Measurements from ENCODE around the gene AKAP6.

Gene AKAP6

DNA sequence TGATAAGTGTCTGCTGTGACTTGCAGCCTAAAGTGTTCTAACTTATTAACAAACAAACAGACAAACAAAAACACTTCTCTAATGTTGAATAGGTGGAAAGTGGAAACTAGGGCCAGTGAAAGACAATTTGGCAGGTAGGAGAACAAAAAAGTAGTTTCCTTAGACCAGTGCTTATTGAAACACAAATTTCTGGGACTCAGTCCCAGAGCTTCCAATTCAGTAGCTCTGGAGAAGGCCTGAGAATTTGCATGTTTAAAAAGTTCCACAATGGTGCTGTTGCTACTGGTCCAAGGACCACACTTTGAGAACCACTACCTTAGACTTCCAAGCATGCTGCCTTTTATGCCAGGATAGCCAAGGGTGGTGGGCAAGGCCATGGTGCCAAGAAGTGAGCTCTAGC lies 67.8 kb downstream of the AKAP6 start:
- TF ChIP-seq, protein P1, sequence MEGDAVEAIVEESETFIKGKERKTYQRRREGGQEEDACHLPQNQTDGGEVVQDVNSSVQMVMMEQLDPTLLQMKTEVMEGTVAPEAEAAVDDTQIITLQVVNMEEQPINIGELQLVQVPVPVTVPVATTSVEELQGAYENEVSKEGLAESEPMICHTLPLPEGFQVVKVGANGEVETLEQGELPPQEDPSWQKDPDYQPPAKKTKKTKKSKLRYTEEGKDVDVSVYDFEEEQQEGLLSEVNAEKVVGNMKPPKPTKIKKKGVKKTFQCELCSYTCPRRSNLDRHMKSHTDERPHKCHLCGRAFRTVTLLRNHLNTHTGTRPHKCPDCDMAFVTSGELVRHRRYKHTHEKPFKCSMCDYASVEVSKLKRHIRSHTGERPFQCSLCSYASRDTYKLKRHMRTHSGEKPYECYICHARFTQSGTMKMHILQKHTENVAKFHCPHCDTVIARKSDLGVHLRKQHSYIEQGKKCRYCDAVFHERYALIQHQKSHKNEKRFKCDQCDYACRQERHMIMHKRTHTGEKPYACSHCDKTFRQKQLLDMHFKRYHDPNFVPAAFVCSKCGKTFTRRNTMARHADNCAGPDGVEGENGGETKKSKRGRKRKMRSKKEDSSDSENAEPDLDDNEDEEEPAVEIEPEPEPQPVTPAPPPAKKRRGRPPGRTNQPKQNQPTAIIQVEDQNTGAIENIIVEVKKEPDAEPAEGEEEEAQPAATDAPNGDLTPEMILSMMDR (IDR thresholded peaks at IDR 0.05; ENCODE audit: low read depth, low read length, missing control alignments) = no peak
- DNase-seq = no peak
- no peak overlapping the region for H3K4me3 ChIP-seq (ENCODE audit: low read depth, low read length)
- no peaks in the 10 kb centered on the region for H3K36me3 ChIP-seq (replicated peaks)
- in situ Hi-C loops (cut with HindIII; ENCODE audit: low pct_ligation_motif_present, low sequenced_read_pairs) = no loop called here
- H3K27me3 ChIP-seq (replicated peaks) = no peaks in the 10 kb centered on the region
- no peak overlapping the region for H3K27ac ChIP-seq

GRCh38 chr14:32397861-32398640 lies 69.0 kb downstream of the AKAP6 start:
- H3K4me3 ChIP-seq (ENCODE audit: low read depth, low read length) = no peak overlapping the region
- no peak overlapping the region for H3K27ac ChIP-seq
- DNase-seq = no peak
- no peaks in the 10 kb centered on the region for H3K36me3 ChIP-seq (replicated peaks)
- TF ChIP-seq, protein P1 (IDR thresholded peaks at IDR 0.05; ENCODE audit: low read depth, low read length, missing control alignments) = no peak
- in situ Hi-C loops (cut with HindIII; ENCODE audit: low pct_ligation_motif_present, low sequenced_read_pairs) = no loop called here
- no peaks in the 10 kb centered on the region for H3K27me3 ChIP-seq (replicated peaks)

DNA sequence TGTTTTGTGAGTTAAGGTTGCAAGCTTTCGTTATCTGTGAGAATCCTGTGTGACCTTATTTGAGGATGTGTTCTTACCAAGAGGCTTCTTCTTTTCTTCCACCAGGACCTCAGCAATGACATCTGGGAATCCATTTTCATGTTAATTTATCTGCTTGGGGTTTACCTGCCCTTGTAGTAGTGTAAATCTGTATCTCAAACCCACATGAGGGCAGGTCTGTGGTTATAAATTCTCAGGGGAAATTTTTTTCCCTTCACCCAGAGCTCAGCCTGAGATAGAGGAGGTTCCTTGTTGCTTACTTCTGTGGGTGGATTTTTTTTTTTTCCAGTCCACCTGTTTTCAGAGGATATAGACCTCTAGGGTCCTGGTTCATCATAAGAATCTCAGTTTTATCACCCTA lies 70.8 kb downstream of the AKAP6 start:
- in situ Hi-C loops (cut with HindIII; ENCODE audit: low pct_ligation_motif_present, low sequenced_read_pairs) = no loop called here

DNA sequence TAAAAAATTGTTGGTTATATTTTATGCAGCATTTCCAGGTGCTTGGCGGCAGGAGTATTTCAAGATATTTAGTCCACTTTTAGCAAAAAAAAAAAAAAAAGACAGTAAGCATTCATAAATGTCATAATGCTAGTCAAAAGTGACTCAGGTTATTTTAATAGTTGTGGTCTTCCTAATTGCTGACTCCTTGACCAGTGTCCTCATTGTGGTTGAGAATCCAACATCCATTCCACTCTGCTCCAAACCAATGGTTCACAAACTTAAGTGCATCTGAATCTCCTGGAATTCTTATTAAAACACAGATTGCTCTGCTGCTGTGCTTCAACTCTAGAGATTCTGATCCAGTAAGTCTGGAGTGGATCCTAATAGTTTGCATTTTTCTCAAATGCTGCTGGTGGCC lies 71.4 kb downstream of the AKAP6 start:
- H3K4me3 ChIP-seq (ENCODE audit: low read depth, low read length) = no peak overlapping the region
- no peaks in the 10 kb centered on the region for H3K36me3 ChIP-seq (replicated peaks)
- no peak overlapping the region for H3K27ac ChIP-seq
- TF ChIP-seq, protein P1 (IDR thresholded peaks at IDR 0.05; ENCODE audit: low read depth, low read length, missing control alignments) = no peak
- no peaks in the 10 kb centered on the region for H3K27me3 ChIP-seq (replicated peaks)
- no peak for DNase-seq
- in situ Hi-C loops (cut with HindIII; ENCODE audit: low pct_ligation_motif_present, low sequenced_read_pairs) = no loop called here

More for the DNA sequence above, 70.8 kb downstream of the AKAP6 start:
- Histone ChIP-seq H3K4me3 (ENCODE audit: low read depth, low read length) (no peak overlapping the region), H3K27me3 (replicated peaks) (no peaks in the 10 kb centered on the region), H3K27ac (no peak overlapping the region), H3K36me3 (replicated peaks) (no peaks in the 10 kb centered on the region)
- TF ChIP-seq, protein P1 (IDR thresholded peaks at IDR 0.05; ENCODE audit: low read depth, low read length, missing control alignments) = no peak
- DNase-seq = no peak

DNA sequence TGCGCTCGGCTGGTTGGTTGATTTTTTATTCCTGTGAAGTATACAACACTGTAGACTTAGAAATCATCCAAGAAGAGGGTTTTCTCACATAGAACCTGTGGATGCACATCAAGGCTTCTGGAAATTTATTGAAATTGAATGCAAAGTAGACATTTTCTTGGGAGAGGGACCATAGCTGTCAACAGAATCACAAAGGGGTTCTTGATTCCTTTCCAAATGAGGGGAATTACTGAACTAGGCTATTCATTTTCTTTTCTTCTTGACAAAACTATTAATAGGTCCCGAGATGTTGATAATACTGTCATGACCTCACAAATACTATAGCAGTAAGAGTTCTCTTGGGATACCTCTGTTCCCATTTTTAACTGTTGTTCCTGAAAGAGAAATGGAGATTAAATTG lies 73.9 kb downstream of the AKAP6 start:
- in situ Hi-C loops (cut with HindIII; ENCODE audit: low pct_ligation_motif_present, low sequenced_read_pairs) = no loop called here
- Histone ChIP-seq H3K36me3 (replicated peaks) (no peaks in the 10 kb centered on the region), H3K27me3 (replicated peaks) (no peaks in the 10 kb centered on the region), H3K27ac (no peak overlapping the region), H3K4me3 (ENCODE audit: low read depth, low read length) (no peak overlapping the region)
- DNase-seq = no peak
- TF ChIP-seq, protein P1 (IDR thresholded peaks at IDR 0.05; ENCODE audit: low read depth, low read length, missing control alignments) = no peak

GRCh38 chr14:32403688-32404087 lies 74.6 kb downstream of the AKAP6 start:
- TF ChIP-seq, protein P1 (IDR thresholded peaks at IDR 0.05; ENCODE audit: low read depth, low read length, missing control alignments) = no peak
- peak; percentile 35 for DNase-seq
- Histone ChIP-seq H3K4me3 (ENCODE audit: low read depth, low read length) (no peak overlapping the region), H3K27ac (peak overlapping the region; percentile 41), H3K27me3 (replicated peaks) (no peaks in the 10 kb centered on the region), H3K36me3 (replicated peaks) (no peaks in the 10 kb centered on the region)
- in situ Hi-C loops (cut with HindIII; ENCODE audit: low pct_ligation_motif_present, low sequenced_read_pairs) = no loop called here
